Measurements from ENCODE around the gene GSTA5. TPM values are rescaled to one million over a fixed set of nuclear protein-coding genes. Genes with fewer than 3 reads are reported as not detected.
"Not testable (repeated sequence)": the region's sequence is repeated elsewhere in the genome, so short reads cannot be mapped to it uniquely, and the experiment has no call there.

Gene GSTA5
- total and polyA plus RNA-seq, 2 experiments from 2014 or later: not detected

GRCh38 chr6:52826513-52826912 is 14.1 kb downstream of the GSTA5 start:
- DNase-seq (ENCODE audit: low read depth in 1 of 2, low spot score in 1 of 2): no peak
- no peaks in the 10 kb centered on the region for H3K27me3 ChIP-seq
- H3K4me3 ChIP-seq: no peak overlapping the region
- TF ChIP-seq CTCF (IDR thresholded peaks at IDR 0.05; ENCODE audit: low read depth, low read length): no peak
- H3K36me3 ChIP-seq: no peaks in the 10 kb centered on the region
- H3K27ac ChIP-seq: no peak overlapping the region
- no peaks in the 10 kb centered on the region for H3K9me3 ChIP-seq (ENCODE audit: low read depth)
- no peaks in the 10 kb centered on the region for H3K4me1 ChIP-seq (ENCODE audit: low read depth)

- not testable (repeated sequence) for H3K27me3 ChIP-seq; DNase-seq (ENCODE audit: low read depth in 1 of 2, low spot score in 1 of 2); H3K9me3 ChIP-seq (ENCODE audit: low read depth); H3K4me1 ChIP-seq (ENCODE audit: low read depth); H3K4me3 ChIP-seq; H3K27ac ChIP-seq; H3K36me3 ChIP-seq
These were observed 14.6 kb downstream of the GSTA5 start for GRCh38 chr6:52825900-52826459.

GRCh38 chr6:52825270-52825793 is 15.3 kb downstream of the GSTA5 start:
- not testable (repeated sequence) for DNase-seq (ENCODE audit: low read depth in 1 of 2, low spot score in 1 of 2); H3K27ac ChIP-seq; H3K27me3 ChIP-seq; H3K9me3 ChIP-seq (ENCODE audit: low read depth); H3K36me3 ChIP-seq; H3K4me1 ChIP-seq (ENCODE audit: low read depth); H3K4me3 ChIP-seq

- DNase-seq (ENCODE audit: low read depth in 1 of 2, low spot score in 1 of 2): no peak
- no peak for TF ChIP-seq CTCF (IDR thresholded peaks at IDR 0.05; ENCODE audit: low read depth, low read length)
- no peaks in the 10 kb centered on the region for H3K9me3 ChIP-seq (ENCODE audit: low read depth)
- no peaks in the 10 kb centered on the region for H3K4me1 ChIP-seq (ENCODE audit: low read depth)
- no peak overlapping the region for H3K4me3 ChIP-seq
- H3K36me3 ChIP-seq: no peaks in the 10 kb centered on the region
- no peak overlapping the region for H3K27ac ChIP-seq
- no peaks in the 10 kb centered on the region for H3K27me3 ChIP-seq
These were observed 18.8 kb downstream of the GSTA5 start for GRCh38 chr6:52821842-52822241.

- H3K27me3 ChIP-seq: no peaks in the 10 kb centered on the region
- H3K4me3 ChIP-seq: no peak overlapping the region
- DNase-seq (ENCODE audit: low read depth in 1 of 2, low spot score in 1 of 2): peak in 1 of 2 donors; percentile 45
- no peak for TF ChIP-seq CTCF (IDR thresholded peaks at IDR 0.05; ENCODE audit: low read depth, low read length)
- H3K27ac ChIP-seq: no peak overlapping the region
- no peaks in the 10 kb centered on the region for H3K9me3 ChIP-seq (ENCODE audit: low read depth)
- no peaks in the 10 kb centered on the region for H3K36me3 ChIP-seq
- H3K4me1 ChIP-seq (ENCODE audit: low read depth): no peaks in the 10 kb centered on the region
These were observed 20.4 kb downstream of the GSTA5 start for GRCh38 chr6:52820198-52820597.

- no peaks in the 10 kb centered on the region for H3K9me3 ChIP-seq (ENCODE audit: low read depth)
- DNase-seq (ENCODE audit: low read depth in 1 of 2, low spot score in 1 of 2): peak; percentile 37 to 63
- TF ChIP-seq CTCF (IDR thresholded peaks at IDR 0.05; ENCODE audit: low read depth, low read length): peak; percentile 81
- no peak overlapping the region for H3K27ac ChIP-seq
- no peaks in the 10 kb centered on the region for H3K27me3 ChIP-seq
- no peak overlapping the region for H3K4me3 ChIP-seq
- H3K4me1 ChIP-seq (ENCODE audit: low read depth): no peaks in the 10 kb centered on the region
- no peaks in the 10 kb centered on the region for H3K36me3 ChIP-seq
These were observed 25.2 kb downstream of the GSTA5 start for GRCh38 chr6:52815167-52816092.

- not testable (repeated sequence) for H3K4me1 ChIP-seq (ENCODE audit: low read depth); H3K27ac ChIP-seq; H3K4me3 ChIP-seq; DNase-seq (ENCODE audit: low read depth in 1 of 2, low spot score in 1 of 2); H3K9me3 ChIP-seq (ENCODE audit: low read depth); H3K36me3 ChIP-seq; H3K27me3 ChIP-seq
These were observed 26.1 kb downstream of the GSTA5 start for GRCh38 chr6:52814545-52814944.

- not testable (repeated sequence) for H3K9me3 ChIP-seq (ENCODE audit: low read depth); H3K27ac ChIP-seq; H3K27me3 ChIP-seq; H3K4me1 ChIP-seq (ENCODE audit: low read depth); H3K36me3 ChIP-seq; H3K4me3 ChIP-seq; DNase-seq (ENCODE audit: low read depth in 1 of 2, low spot score in 1 of 2)
These were observed 30.8 kb downstream of the GSTA5 start for GRCh38 chr6:52809777-52810176.

Measured in cardiac muscle cell (in vitro differentiated cells and primary cell).